G401.6 (cell line): Measurements from ENCODE around the gene EPN2.
"Not testable (repeated sequence)": the region's sequence is repeated elsewhere in the genome, so short reads cannot be mapped to it uniquely, and the experiment has no call there.

Source experiments
- FAIRE-seq: peaks from 2 replicates; lab custom pipeline; 2012; peaks lifted over from hg19 to GRCh38; lab: Jason Lieb, UNC

Gene EPN2

DNA sequence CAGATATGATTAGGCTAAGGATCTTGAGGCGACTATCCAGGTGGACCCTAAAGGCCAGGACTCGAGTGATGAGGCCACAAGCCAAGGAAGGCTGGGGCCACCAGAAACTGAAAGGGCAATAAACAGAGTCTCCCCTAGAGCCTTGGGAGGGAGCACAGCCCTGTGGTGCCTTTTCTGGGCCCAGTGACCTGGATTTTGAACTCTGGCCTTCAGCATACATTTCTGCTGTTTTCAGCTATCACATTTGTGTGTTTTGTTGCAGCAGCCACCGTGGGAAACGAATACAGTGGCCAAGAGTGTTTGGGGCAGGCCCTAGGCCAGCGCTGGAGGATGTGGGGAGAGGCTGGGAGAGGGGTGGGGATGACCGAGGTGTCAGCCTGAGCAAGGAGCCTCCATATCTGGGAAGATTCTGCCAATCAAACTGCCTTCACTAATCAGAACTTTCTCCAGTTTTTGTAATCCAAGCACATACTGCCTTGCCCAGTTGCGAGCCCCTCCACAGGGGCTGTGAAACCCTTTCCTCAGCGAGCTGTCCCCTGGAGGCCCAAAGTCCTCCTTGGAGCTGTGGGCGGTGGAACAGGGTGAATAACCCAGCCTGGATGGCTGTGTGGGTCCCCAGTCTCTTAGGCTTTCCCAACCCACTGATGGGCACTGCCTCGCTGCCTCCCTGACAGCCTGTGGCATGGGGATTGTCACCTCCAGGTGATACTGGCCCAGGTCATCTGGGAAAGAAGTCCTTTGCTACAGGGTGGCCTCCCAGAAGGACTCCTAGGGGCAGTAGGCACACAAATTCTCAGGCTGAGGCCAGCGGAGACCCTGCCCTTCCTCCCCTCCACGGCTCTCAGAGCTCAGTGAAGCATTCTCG is 108.6 kb downstream of the EPN2 start:
- no peak for FAIRE-seq

DNA sequence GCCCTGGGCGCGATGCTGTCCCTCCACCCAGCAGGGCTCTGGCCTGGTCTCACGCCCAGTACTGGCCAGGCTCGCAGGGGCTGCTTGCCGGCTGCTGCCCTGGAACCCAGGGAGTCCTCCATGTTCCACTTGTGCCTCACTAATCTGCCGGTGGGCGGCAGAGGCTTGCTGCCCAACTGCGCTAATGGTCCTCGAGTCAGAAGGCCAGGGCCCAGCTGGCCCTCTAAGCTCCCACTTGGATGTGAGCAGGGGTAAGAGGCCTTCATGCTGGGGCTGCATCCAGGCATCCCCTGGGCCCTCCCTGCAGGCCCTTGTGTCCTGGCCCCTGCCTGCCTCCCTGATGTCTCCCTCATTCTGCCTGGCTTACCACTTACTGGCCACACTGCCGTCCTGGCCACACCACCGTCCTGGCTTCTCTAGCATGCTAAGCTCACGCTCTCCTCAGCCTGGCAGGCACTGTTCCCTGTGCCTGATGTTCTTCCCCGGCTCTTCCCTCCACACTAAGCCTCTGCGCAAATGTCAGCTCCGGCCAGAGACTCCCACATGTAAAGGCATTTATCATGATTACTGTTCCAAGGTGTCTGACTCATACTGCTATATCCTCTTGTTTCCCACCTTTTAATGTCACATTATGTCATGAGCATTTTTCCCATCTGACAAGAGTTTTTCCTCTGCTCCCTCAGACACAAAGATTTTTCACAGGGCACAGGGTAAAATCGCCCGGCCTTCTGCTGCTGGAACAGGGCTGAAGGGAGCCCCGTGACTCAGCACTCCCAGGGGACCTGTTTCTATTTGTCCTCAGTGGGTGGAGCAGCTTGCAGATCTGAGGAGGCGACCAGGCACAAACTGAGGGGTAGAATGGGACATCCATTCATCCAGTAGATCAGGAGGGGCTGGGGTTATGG is 109.4 kb downstream of the EPN2 start:
- FAIRE-seq = no peak

DNA sequence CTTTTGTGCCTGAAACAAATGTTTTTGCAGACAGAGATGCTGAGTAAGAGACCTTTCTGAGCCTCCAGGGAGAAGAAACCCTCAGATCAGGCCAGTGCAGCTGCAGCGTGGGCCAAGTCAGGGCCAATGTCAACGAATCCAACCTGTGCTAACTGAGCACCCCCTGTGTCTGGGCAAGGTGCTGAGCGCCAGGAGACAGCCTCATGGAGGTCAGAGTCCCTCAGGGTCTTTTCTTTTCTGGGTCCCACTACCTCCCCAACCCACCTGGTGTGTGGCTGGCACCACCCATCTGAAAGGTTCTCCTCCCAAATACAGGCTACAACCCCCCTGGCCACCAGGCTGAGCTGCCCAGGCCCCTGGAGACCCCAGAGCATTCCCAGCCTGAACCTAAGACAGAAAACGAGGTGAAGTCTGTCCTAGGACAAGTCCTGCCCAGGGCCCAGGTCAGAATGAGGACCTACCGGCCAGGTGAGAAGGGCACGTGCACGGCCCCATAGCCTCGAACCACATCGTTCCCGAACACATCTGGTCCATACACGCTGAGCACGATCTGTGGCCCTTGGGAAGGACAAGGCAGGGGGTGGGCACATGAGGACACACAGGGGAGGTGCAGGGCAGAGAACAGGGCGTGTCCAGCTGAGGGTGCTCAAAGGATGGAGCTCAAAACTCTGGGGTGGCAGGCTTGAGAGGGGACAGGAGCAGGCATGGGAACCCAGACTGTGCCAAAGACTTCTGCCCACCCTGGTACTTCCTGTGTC is 110.3 kb downstream of the EPN2 start:
- FAIRE-seq = no peak

DNA sequence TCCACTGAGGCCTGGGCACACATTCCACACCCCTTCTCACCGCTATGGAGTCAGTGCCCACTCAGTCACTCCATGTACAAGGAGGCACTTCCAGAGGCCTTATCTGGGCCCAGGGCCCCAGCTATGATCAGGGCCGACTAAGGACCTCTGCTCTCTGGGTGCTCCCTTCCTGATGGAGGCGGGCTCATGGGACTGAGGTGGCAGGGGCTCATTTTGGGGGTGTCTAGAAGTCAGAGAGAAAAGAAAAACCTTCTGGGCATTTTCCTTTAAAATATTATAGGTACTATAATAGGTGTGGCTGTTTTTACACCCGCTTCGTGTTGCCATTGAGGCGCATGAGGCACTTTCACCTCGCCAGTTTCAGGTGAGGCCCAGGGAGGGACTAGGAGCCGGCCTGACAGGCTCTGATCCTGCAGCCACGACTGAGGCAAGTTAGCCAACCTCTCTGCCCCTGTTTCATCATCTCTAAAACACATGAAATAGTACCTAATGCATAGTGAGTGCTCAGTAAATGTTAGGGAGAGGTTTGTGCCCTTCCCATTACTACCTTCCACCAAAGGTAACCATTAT is 111.0 kb downstream of the EPN2 start:
- FAIRE-seq = no peak

DNA sequence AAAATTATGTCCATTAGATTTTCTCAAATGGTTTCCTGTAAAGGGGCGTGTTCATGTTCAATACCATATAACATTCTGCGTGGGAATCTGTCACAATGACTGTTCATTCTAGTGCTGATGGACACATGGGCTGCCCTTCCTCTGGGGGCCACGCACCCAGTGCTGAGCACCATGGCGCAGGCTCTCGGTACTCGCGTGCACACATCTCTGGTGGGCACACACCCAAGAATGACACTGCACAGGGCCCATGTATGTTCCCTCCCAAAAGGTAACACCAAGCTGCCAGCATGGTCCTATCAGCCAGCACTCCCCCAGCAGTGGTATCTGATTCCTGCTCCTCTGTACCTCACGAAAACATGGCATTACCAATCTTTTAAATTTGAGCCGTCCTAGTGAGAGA is 111.6 kb downstream of the EPN2 start:
- no peak for FAIRE-seq

DNA sequence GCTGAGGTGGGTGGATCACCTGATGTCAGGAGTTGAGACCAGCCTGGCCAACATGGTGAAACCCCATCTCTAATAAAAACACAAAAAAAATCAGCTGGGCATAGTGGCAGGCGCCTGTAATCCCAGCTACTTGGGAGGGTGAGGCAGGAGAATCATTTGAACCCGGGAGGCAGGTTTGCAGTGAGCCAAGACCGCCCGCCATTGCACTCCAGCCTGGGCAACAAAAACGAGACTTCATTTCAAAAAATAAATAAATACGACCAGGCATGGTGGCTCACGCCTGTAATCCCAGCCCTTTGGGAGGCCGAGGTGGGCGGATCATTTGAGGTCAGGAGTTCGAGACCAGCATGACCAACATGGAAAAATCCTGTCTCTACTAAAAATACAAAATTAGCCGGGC is 116.2 kb downstream of the EPN2 start:
- FAIRE-seq = not testable (repeated sequence)

DNA sequence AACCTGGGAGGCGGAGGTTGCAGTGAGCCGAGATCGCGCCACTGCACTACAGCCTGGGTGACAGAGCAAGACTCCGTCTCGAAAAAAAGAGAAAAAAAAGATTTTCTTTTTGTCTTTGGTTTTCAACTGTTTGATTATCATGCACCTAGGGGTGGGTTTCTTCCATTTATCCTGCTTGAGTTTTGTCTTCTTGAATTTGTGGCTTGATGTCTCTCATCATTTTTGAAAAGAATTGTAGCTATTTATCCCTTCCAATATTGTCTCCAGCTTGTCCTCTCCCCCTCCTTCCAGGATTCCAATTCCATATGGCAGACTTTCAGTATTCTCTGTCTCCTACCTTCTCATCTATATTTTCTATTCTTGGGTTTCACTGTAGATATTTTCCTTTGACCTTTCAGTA is 117.6 kb downstream of the EPN2 start:
- FAIRE-seq = no peak

DNA sequence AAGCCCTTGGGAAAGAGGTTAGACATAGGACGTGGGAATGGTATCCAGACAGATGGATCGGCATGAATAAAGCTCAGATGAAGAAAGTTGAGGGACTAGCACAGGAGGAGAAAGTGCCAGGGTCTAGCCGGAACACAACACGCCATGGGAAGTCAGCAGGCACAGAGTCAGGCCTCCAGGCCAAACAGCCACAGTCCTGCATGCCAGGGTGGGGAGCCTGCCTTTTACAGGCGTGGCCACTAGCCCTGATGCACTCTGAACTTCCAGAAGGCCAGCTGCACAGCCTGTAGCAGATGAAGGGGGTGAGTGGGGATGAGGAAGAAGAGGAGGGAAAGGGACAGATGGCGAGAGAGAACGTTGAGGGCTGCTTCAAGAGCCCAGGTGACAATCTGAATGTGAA is 120.2 kb downstream of the EPN2 start:
- FAIRE-seq = no peak

DNA sequence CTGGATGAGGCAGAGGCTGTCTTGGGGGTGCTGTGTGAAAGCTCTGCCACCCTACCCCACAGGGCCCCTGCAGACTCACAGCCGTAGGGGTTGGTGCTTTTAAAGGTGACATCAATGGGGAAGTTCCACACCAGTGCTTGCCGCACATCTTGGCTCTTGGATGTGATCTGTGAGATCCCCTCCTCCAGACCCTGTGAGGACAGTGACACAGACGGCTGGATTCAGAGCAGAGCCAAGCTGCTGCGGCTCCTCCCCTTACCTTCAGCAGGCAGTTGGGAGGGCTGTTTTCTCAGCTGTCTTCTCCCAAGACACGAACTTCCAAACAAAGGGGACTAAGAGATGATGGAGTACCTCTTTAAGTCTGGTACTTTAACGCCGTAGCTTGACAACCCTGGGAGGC is 120.6 kb downstream of the EPN2 start:
- no peak for FAIRE-seq

DNA sequence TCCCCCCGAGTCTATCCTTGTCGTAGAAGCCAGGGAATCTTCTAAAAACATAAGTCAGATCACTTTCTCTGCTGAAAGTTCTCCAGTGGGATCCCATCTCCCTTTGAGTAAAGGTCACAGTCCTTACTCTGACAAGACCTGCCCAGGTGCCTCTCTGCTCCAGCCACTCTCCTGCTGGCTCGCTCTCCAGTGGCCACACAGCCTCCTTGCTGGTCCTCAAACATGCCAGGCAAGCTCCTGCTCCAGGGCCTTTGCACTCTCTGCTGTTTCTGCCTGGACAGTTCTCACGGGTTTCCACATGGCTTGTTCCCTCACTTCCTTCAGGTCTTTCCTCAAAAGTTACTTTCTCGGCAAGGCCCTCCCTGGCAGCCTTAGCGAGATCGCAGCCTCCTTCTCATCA is 122.0 kb downstream of the EPN2 start:
- no peak for FAIRE-seq

DNA sequence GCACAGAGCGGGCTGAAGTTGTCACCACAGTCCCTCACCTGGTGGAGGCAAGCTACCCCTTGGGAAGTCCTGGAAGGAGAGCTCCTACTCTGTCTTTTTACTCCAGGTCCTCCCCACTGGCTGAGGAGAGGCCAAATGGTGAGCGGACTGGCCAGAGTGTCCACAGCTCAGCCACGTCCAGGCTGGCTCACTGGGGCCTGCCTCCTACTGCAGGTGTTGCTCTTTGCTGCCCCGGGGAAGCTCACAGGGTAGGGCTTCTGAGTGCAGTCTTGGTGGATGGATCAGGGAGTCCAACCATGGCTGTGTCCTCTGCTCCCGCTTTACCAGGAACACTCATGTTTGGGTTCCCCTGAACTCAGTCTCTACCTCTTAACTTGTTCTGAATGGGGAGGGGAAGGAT is 122.7 kb downstream of the EPN2 start:
- no peak for FAIRE-seq

DNA sequence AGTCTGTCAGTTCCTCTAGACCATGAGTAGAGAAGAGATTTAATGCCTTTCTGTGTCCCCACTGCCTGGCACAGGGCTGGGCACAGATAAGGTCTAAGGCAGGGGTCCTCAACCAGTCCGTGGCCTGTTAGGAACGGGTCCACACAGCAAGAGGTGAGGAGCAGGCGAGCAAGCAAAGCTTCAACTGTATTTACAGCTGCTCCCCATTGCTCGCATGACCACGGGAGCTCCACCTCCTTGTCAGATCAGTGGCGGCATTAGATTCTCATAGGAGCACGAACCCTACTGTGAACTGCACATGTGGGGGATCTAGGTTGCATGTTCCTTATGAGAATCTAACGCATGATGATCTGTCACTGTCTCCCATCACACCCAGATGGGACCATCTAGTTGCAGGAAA is 123.6 kb downstream of the EPN2 start:
- FAIRE-seq = no peak

DNA sequence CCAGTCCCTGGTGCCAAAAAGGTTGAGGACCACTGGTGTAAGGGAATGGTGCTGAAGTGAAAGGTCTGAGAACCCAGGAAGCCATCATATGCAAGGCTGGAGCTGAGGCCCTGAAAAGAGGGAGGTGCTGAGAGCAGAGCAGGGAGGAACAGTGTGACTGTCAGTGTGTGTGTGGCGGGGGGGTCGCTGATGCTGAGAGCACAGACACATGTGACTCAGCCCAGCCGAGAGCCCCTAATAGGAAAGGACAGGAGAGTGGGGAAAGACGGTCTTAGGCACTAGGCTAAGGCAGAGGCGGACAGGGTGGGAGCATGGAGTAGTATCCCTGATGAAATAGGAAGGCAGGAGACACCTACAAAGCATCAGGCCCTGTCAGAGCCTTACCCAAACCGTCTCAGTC is 124.2 kb downstream of the EPN2 start:
- no peak for FAIRE-seq

DNA sequence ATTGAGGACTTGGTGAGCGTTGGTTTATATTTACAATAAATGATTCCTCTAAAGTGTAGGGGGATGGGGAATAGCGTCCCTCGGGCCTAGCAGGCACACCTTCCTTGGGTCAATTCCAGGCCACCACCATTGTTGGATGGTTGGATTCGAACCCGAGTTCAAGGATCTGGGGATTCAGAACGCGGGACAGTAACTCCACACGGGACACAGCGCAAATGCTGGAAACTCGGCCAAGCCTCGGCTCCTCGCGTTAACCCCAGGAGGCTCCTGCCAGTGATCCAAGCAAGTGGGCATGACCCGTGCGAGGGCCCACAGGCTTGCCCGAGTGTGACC is 124.7 kb downstream of the EPN2 start:
- FAIRE-seq = no peak

DNA sequence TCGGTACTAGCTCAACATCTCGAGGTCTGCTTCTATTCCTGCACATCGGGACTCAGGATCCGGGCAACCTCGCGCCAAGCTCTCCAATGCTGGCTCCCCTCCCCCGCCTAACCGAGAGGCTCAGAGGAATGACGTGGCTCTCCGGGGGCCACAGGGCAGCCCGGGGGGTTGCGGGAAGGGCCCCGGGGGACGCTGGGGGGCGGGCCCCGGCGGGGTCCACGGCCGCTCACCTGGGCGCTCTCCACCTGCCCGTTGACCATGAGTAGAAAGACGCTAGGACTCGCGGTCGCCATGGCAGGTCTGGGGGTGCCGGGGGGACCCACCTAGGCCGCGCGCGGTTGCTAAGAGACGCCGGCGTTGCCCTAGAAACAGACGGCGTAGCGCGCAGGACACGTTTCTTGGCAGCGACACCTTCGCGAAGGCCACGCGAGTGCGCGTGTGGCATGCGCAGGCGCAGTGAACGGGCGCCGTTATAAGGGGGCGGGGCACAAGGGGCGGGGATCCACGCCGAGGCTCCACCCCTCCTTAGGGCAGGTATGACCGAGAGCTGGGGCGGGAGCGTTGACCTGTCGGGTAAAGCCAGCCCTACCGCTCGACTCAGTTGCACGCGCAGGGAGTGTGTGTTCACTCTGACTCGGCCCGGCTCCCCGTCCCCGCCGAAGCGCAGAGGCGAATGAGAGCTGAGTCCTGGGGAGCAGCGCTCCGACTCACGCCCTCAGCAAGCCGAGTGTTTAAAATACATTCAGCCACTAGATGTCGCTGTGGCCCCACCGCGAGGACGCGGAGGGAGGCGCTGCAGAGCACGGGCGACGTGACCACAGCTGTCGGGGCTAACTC is 125.3 kb downstream of the EPN2 start, which contains the start of gene B9D1:
Gene B9D1 (minus strand): TSS at position 447 of the 837 bp plus-strand sequence. CDS start 154 bp downstream, at position 293.
- peak; percentile 78 for FAIRE-seq

DNA sequence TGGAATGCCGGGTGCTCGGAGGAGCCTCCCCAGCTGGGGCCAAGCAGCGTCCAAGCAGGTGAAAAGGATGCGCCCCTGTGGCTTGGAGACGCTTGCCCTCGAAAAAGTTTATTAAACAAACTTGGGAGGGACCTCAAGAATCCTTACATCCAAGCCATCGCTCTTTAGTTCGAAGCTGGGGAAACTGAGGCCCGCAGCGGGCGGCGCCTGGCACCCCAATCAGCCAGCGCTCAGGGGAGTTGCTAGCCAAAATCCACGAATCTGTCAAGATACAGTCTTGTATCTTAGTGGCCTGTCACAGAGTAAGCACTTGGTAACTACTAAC is 125.9 kb downstream of the EPN2 start:
- FAIRE-seq = no peak

DNA sequence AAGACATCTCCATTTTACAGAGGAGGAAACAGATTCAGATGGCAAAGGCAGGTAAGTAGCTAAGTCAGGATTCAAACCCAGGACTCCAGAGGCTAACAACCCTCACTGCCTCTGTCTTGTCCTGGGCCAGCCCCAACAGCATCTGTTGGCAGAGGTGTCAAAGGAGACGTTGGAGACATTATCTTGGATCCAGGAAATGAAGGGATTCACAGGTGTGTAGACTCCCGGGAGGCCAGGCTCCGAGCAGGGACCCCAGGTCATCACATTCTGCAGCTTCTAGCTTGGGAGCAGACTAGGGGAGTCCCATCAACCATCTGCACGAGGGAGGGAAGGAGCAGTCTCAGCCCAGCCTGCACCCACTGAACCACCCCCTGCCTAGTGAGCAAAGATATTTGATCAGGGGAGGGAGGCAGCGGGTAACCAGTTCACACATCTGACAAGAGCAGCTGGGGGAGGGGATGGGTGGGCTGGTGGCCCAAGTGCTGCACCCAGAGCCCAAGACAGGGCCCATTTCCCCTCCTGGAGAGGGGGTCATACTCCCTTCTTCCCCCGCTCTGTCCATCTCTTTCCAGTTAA is 126.4 kb downstream of the EPN2 start:
- FAIRE-seq = no peak

DNA sequence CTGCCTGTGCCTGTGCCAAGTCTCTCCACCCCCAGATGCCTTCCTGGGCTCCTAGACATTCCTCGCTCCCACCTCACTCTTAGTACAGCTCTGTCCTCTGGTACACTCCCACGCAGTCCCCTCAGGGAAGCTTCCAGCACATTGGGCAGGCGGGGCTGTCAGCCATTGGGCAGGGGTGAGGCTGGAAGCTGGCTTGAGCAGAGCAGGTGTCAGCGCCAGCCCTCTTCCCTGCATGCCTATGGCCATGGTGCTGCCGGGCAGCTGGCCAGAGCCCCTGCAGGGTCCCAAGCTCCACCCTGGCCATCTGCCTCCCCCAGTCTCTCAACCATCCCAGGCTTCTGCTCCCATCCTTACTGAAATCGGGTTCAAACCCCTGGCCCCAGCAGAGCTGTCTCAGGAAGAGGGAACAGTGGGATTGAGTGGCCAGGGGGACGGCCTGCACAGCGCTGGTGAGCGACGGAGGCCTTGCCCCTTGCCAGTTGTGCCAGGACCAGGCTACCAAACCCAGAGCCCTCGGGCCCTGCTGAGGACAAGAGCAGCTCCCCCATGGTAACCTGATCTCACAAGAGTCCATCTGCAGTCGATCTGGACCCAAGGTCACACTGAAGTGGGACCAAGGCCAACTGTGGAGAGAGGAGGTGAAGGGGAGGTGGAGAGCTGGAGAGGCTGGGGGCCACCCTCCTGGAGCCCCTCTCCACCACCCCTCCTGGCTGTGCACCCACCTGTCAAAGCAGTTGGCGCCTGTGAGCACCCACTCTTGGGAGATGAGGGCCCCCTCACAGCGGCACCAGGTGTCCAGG is 127.7 kb downstream of the EPN2 start:
- FAIRE-seq = no peak

DNA sequence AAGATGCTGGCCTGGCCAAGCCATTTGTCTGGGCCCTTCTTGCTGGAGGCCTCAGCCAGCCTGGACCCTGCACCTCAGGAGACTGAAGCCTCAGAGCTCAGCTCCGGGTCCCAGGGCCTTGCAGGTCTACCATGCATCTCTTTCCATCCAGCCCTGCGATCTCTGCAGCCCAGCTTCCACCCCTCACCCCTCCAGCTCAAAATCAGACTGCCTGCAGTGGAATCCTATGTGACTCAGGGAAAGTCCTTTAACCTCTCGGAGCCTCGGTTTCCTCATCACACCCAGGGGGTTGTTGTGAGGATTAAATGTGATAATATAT is 128.3 kb downstream of the EPN2 start:
- no peak for FAIRE-seq

DNA sequence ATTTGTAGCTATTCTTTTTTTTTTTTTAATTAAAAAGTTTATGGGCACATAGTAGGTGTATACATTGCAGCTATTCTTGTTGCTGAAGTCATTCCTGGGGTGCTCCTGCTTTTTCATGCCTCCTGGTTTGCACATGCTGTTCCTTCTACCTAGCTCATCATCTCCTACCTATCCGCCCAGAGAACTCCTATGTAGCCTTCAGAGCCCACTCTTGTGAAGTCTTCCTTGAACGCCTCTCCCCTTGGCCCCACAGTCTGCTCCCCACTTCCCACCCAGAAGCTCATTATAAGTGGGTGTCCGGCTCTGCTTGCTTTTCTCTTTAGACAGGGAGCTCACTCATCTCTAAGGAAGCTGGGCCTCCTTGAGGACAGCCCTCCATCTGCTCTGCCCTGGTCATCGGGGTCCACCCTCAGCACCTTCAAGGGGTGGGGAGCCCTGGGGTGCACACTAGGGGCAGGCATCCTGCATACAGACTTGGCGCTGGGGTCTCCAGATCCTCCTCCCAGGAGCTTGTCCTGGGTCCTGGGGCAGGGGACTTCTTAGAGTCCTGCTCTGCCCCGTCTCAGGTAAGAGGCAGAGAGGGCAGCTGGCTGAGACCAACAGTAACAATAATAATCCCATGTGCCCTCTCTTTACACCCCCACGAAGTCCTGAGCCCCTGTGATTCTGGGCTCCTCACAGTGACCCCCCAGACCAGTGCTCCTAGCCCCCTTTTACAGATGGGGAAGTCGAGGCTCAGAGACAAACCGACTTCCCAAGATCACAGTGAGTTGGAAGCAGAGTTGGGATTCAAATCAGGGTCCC is 128.9 kb downstream of the EPN2 start:
- no peak for FAIRE-seq
